ENCODE measurements around the gene CATSPERD.

The CATSPERD gene

GRCh38 chr19:5806905-5807304 is 86.5 kb downstream of the CATSPERD start:
- no peak overlapping the region for H3K27ac ChIP-seq (ENCODE audit: low read depth, low read length)
- H3K4me1 ChIP-seq (ENCODE audit: insufficient read depth, low read length): peaks cover 5% of the 10 kb centered on the region
- H3K4me3 ChIP-seq (ENCODE audit: low read depth in 1 of 2, low read length in 2 of 2): no peak overlapping the region
- no peaks in the 10 kb centered on the region for H3K9me3 ChIP-seq (ENCODE audit: low read length)
- peaks cover 2 to 7% of the 10 kb centered on the region in 2 donors for H3K27me3 ChIP-seq (ENCODE audit: control insufficient read depth in 1 of 2, insufficient read depth in 2 of 2, low read length in 2 of 2)
- H3K36me3 ChIP-seq (ENCODE audit: insufficient read depth, low read length): no peaks in the 10 kb centered on the region
- no peak overlapping the region for H3K9ac ChIP-seq (ENCODE audit: low read length)

- Histone ChIP-seq H3K9me3 (ENCODE audit: low read length) (no peaks in the 10 kb centered on the region), H3K4me1 (ENCODE audit: insufficient read depth, low read length) (peaks cover 5% of the 10 kb centered on the region)
These were observed 87.8 kb downstream of the CATSPERD start for GRCh38 chr19:5808120-5808816.

GRCh38 chr19:5809053-5809452 is 88.6 kb downstream of the CATSPERD start:
- H3K4me3 ChIP-seq (ENCODE audit: low read depth in 1 of 2, low read length in 2 of 2): no peak overlapping the region
- H3K27me3 ChIP-seq (ENCODE audit: control insufficient read depth in 1 of 2, insufficient read depth in 2 of 2, low read length in 2 of 2): peaks cover 0 to 5% of the 10 kb centered on the region in 2 donors
- H3K4me1 ChIP-seq (ENCODE audit: insufficient read depth, low read length): no peaks in the 10 kb centered on the region
- H3K9ac ChIP-seq (ENCODE audit: low read length): no peak overlapping the region
- no peaks in the 10 kb centered on the region for H3K9me3 ChIP-seq (ENCODE audit: low read length)
- H3K27ac ChIP-seq (ENCODE audit: low read depth, low read length): no peak overlapping the region
- H3K36me3 ChIP-seq (ENCODE audit: insufficient read depth, low read length): no peaks in the 10 kb centered on the region

More at GRCh38 chr19:5808120-5808816, 87.8 kb downstream of the CATSPERD start:
- Histone ChIP-seq H3K27ac (ENCODE audit: low read depth, low read length) (no peak overlapping the region), H3K9ac (ENCODE audit: low read length) (no peak overlapping the region), H3K4me3 (ENCODE audit: low read depth in 1 of 2, low read length in 2 of 2) (no peak overlapping the region), H3K27me3 (ENCODE audit: control insufficient read depth in 1 of 2, insufficient read depth in 2 of 2, low read length in 2 of 2) (peaks cover 0 to 7% of the 10 kb centered on the region in 2 donors), H3K36me3 (ENCODE audit: insufficient read depth, low read length) (no peaks in the 10 kb centered on the region)

- no peak overlapping the region for H3K27ac ChIP-seq (ENCODE audit: low read depth, low read length)
- no peak overlapping the region for H3K9ac ChIP-seq (ENCODE audit: low read length)
- no peaks in the 10 kb centered on the region for H3K4me1 ChIP-seq (ENCODE audit: insufficient read depth, low read length)
- H3K4me3 ChIP-seq (ENCODE audit: low read depth in 1 of 2, low read length in 2 of 2): no peak overlapping the region
- H3K27me3 ChIP-seq (ENCODE audit: control insufficient read depth in 1 of 2, insufficient read depth in 2 of 2, low read length in 2 of 2): peaks cover 0 to under 1% of the 10 kb centered on the region in 2 donors
- H3K36me3 ChIP-seq (ENCODE audit: insufficient read depth, low read length): no peaks in the 10 kb centered on the region
- no peaks in the 10 kb centered on the region for H3K9me3 ChIP-seq (ENCODE audit: low read length)
These were observed 89.0 kb downstream of the CATSPERD start for GRCh38 chr19:5809469-5809868.

GRCh38 chr19:5811117-5811516 is 90.7 kb downstream of the CATSPERD start:
- no peak overlapping the region for H3K4me3 ChIP-seq (ENCODE audit: low read depth in 1 of 2, low read length in 2 of 2)
- H3K4me1 ChIP-seq (ENCODE audit: insufficient read depth, low read length): no peaks in the 10 kb centered on the region
- no peaks in the 10 kb centered on the region for H3K27me3 ChIP-seq (ENCODE audit: control insufficient read depth in 1 of 2, insufficient read depth in 2 of 2, low read length in 2 of 2)
- H3K9me3 ChIP-seq (ENCODE audit: low read length): no peaks in the 10 kb centered on the region
- no peak overlapping the region for H3K27ac ChIP-seq (ENCODE audit: low read depth, low read length)
- no peak overlapping the region for H3K9ac ChIP-seq (ENCODE audit: low read length)
- H3K36me3 ChIP-seq (ENCODE audit: insufficient read depth, low read length): no peaks in the 10 kb centered on the region

GRCh38 chr19:5814123-5814851 is 93.8 kb downstream of the CATSPERD start:
- Histone ChIP-seq H3K9me3 (ENCODE audit: low read length) (no peaks in the 10 kb centered on the region), H3K9ac (ENCODE audit: low read length) (no peak overlapping the region), H3K27ac (ENCODE audit: low read depth, low read length) (no peak overlapping the region), H3K36me3 (ENCODE audit: insufficient read depth, low read length) (no peaks in the 10 kb centered on the region), H3K4me3 (ENCODE audit: low read depth in 1 of 2, low read length in 2 of 2) (no peak overlapping the region), H3K4me1 (ENCODE audit: insufficient read depth, low read length) (no peaks in the 10 kb centered on the region), H3K27me3 (ENCODE audit: control insufficient read depth in 1 of 2, insufficient read depth in 2 of 2, low read length in 2 of 2) (no peaks in the 10 kb centered on the region)

- Histone ChIP-seq H3K4me1 (ENCODE audit: insufficient read depth, low read length) (no peaks in the 10 kb centered on the region), H3K9ac (ENCODE audit: low read length) (no peak overlapping the region), H3K27ac (ENCODE audit: low read depth, low read length) (no peak overlapping the region)
These were observed 94.4 kb downstream of the CATSPERD start for GRCh38 chr19:5814852-5815246.

GRCh38 chr19:5817218-5817617 is 96.8 kb downstream of the CATSPERD start:
- peaks cover 7% of the 10 kb centered on the region for H3K4me1 ChIP-seq (ENCODE audit: insufficient read depth, low read length)
- H3K27ac ChIP-seq (ENCODE audit: low read depth, low read length): no peak overlapping the region
- no peak overlapping the region for H3K4me3 ChIP-seq (ENCODE audit: low read depth in 1 of 2, low read length in 2 of 2)
- no peaks in the 10 kb centered on the region for H3K36me3 ChIP-seq (ENCODE audit: insufficient read depth, low read length)
- no peaks in the 10 kb centered on the region for H3K9me3 ChIP-seq (ENCODE audit: low read length)
- H3K27me3 ChIP-seq (ENCODE audit: control insufficient read depth in 1 of 2, insufficient read depth in 2 of 2, low read length in 2 of 2): no peaks in the 10 kb centered on the region
- H3K9ac ChIP-seq (ENCODE audit: low read length): no peak overlapping the region

More at GRCh38 chr19:5814852-5815246, 94.4 kb downstream of the CATSPERD start:
- H3K9me3 ChIP-seq (ENCODE audit: low read length): no peaks in the 10 kb centered on the region
- H3K27me3 ChIP-seq (ENCODE audit: control insufficient read depth in 1 of 2, insufficient read depth in 2 of 2, low read length in 2 of 2): no peaks in the 10 kb centered on the region
- H3K36me3 ChIP-seq (ENCODE audit: insufficient read depth, low read length): no peaks in the 10 kb centered on the region
- H3K4me3 ChIP-seq (ENCODE audit: low read depth in 1 of 2, low read length in 2 of 2): no peak overlapping the region

- no peak overlapping the region for H3K9ac ChIP-seq (ENCODE audit: low read length)
- no peaks in the 10 kb centered on the region for H3K9me3 ChIP-seq (ENCODE audit: low read length)
- no peak overlapping the region for H3K4me3 ChIP-seq (ENCODE audit: low read depth in 1 of 2, low read length in 2 of 2)
- H3K36me3 ChIP-seq (ENCODE audit: insufficient read depth, low read length): no peaks in the 10 kb centered on the region
- H3K27ac ChIP-seq (ENCODE audit: low read depth, low read length): no peak overlapping the region
- peaks cover 11% of the 10 kb centered on the region for H3K4me1 ChIP-seq (ENCODE audit: insufficient read depth, low read length)
- H3K27me3 ChIP-seq (ENCODE audit: control insufficient read depth in 1 of 2, insufficient read depth in 2 of 2, low read length in 2 of 2): no peaks in the 10 kb centered on the region
These were observed 98.2 kb downstream of the CATSPERD start for GRCh38 chr19:5818594-5818993.

- Histone ChIP-seq H3K27me3 (ENCODE audit: control insufficient read depth in 1 of 2, insufficient read depth in 2 of 2, low read length in 2 of 2) (no peaks in the 10 kb centered on the region), H3K36me3 (ENCODE audit: insufficient read depth, low read length) (no peaks in the 10 kb centered on the region), H3K27ac (ENCODE audit: low read depth, low read length) (no peak overlapping the region), H3K4me3 (ENCODE audit: low read depth in 1 of 2, low read length in 2 of 2) (no peak overlapping the region), H3K4me1 (ENCODE audit: insufficient read depth, low read length) (peaks cover 11% of the 10 kb centered on the region), H3K9me3 (ENCODE audit: low read length) (no peaks in the 10 kb centered on the region), H3K9ac (ENCODE audit: low read length) (no peak overlapping the region)
These were observed 100.3 kb downstream of the CATSPERD start for GRCh38 chr19:5820785-5821184.

- H3K27ac ChIP-seq (ENCODE audit: low read depth, low read length): no peak overlapping the region
- H3K36me3 ChIP-seq (ENCODE audit: insufficient read depth, low read length): no peaks in the 10 kb centered on the region
- no peak overlapping the region for H3K4me3 ChIP-seq (ENCODE audit: low read depth in 1 of 2, low read length in 2 of 2)
- H3K4me1 ChIP-seq (ENCODE audit: insufficient read depth, low read length): peaks cover 16% of the 10 kb centered on the region
- H3K27me3 ChIP-seq (ENCODE audit: control insufficient read depth in 1 of 2, insufficient read depth in 2 of 2, low read length in 2 of 2): no peaks in the 10 kb centered on the region
- H3K9me3 ChIP-seq (ENCODE audit: low read length): no peaks in the 10 kb centered on the region
- no peak overlapping the region for H3K9ac ChIP-seq (ENCODE audit: low read length)
These were observed 101.2 kb downstream of the CATSPERD start for GRCh38 chr19:5821521-5822180.
